Adipose tissue (tissue), 3 donors: ENCODE data around the gene NAA25. TPM values are rescaled to one million over a fixed set of nuclear protein-coding genes. Genes with fewer than 3 reads are reported as not detected.

Experiments
- H3K27ac ChIP-seq: one replicate; pipeline ENCODE4 v1.5.1; 2013; ENCODE audit warnings: low read depth, low read length
- WGBS, 3 donors: extraction: QIAGEN DNeasy Blood & Tissue Kit; methylation state at CpG; one replicate each; pipeline ENCODE4 v1.1.7; 2013; 5-methylcytosine and 5-hydroxymethylcytosine counted together
- polyA plus RNA-seq, 3 donors: library from polyadenylated mRNA; stranded (reverse); fragments of 200-250 nt; gene quantifications; one replicate each; pipeline ENCODE4 v1.2.3, GENCODE V29; 2013
- donor health status: healthy with polysubstance abuse.
- donor health status: Bipolar disorder and iron deficiency.
- donor health status: healthy.

The NAA25 gene
- polyA plus RNA-seq, result 1 to 10 TPM; 4.0 to 6.5 (median 4.3) TPM

DNA sequence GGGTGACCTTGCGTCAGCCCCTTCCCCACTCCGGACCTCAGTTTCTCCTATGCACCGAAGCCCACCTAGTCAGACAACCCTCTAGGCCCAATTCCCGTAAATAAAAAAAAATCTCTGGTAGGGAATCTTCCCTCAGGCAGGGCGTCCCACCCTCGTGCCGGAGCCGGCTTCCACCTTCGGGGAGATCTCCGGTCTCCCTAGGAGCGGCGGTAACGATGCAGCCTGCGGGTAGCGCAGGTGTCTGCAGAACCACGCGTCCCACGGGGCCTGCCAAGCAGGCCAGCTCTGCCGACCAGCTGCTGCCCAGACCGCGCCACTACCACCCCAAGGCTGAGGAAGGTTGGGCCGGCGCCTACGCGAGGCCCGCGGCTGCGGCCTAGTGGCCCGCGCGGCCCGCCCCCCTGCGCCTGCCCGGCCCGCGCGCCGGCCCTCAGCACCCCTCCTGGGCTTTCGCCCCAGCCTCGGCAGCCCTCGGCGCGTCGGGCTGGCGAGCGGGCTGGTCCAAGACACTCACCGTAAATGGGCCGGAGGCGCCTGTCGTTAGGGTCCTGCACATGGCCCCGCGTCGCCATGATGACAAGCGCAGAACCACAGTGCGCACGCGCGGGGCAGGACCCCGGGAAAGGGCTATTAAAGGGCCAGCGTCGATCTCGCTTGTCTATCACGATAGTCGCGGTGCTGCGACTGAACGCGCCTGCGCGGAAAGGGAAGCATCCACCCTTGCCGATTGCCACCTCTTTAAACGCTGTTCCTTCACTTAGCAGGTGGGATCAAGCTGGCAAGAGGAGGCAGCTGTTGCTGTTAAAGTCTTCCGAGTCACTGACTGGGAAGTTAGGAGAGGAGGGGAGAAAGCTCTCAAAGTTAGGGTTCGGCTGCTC is at the start of gene NAA25:
Gene NAA25 (minus strand): TSS at position 582 of the 878 bp plus-strand sequence. CDS start 10 bp downstream, at position 572.
- H3K27ac ChIP-seq, result peak within 1 kb of the TSS; percentile 86
- WGBS, 3 donors, result 0% methylated on average over 68 to 74 of the region's 74 CpGs

GRCh38 chr12:112153893-112154219 is 45.3 kb upstream of the NAA25 start:
- 93 to 95% (median 94%) methylated on average over 8 of the region's 8 CpGs for WGBS, 3 donors

GRCh38 chr12:112153181-112153892 is 44.8 kb upstream of the NAA25 start:
- WGBS, 3 donors, result 86 to 88% (median 87%) methylated on average over 11 of the region's 11 CpGs
- H3K27ac ChIP-seq, result no peak overlapping the region

More at GRCh38 chr12:112153893-112154219, 45.3 kb upstream of the NAA25 start:
- H3K27ac ChIP-seq, result no peak overlapping the region

GRCh38 chr12:112151766-112152541 is 43.4 kb upstream of the NAA25 start:
- 92 to 96% (median 93%) methylated on average over 11 of the region's 11 CpGs for WGBS, 3 donors
- H3K27ac ChIP-seq, result no peak overlapping the region

DNA sequence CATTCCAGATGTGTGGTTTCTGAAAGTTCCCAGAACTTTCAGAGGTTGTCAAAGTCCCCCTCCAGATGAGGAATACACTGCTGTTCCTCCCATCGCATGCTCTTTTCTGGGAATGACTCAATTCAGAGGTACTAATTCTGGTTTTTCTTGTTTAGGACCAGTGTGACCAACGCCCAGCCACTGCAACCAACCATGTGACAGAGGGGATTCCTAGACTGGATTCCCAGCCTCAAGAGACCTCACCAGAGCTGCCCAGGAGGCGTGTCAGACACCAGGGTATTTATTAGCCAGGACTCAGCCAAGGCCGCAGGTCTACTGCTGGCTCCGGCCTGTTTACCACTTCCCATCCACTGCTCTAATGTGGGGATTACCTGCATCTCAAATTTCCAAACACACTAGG is 41.0 kb upstream of the NAA25 start:
- 69 to 96% (median 88%) methylated on average over 5 of the region's 5 CpGs for WGBS, 3 donors
- H3K27ac ChIP-seq, result no peak overlapping the region

DNA sequence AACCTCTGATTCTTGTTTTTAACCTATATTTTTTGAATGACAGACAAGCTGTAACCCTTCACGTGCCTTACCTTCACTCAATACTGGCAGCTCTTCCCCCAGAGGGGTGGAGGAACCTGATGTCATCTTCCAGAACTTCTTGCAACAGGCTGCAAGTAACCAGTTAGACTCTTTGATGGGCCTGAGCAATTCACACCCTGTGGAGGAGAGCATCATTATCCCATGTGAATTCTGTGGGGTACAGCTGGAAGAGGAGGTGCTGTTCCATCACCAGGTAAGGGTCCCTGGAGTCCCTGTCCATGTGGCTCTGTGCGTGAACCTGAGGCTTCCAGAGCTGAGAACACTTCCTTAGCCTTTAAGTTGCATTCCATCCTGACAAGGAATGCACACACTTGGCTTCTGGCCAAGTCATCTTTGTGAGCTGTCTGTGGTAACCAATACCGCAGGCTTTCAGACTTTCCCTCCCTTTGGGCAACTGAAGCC is 39.5 kb upstream of the NAA25 start:
- H3K27ac ChIP-seq, result no peak overlapping the region

DNA sequence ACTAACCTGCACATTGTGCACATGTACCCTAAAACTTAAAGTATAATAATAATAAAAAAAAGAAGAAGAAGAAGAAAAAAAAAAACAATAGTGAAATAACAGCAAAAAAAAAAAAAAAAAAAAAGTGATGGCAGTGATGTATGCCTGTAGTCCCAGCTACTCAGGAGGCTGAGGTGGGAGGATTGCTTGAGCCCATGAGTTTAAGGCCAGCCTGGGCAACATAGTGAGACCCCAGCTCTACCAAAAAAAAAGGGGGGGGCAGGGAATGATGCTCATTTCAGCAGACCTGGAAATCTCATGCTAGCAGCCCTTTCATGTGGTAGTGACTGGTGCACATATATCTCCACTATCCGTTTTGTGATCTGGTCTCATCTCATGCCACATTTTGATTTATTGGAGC is 37.5 kb upstream of the NAA25 start:
- WGBS, 3 donors, result 86 to 89% (median 86%) methylated on average over 1 of the region's 1 CpG
- no peak overlapping the region for H3K27ac ChIP-seq

More for the DNA sequence above, 39.5 kb upstream of the NAA25 start:
- whole genome bisulfite sequencing, 3 donors, result 78 to 84% (median 78%) methylated on average over 3 of the region's 3 CpGs

- no peak overlapping the region for H3K27ac ChIP-seq
- WGBS, 3 donors, result 58 to 95% (median 66%) methylated on average over 5 of the region's 5 CpGs
Measured at GRCh38 chr12:112140728-112141127, 32.1 kb upstream of the NAA25 start.

GRCh38 chr12:112134731-112135130 is 26.1 kb upstream of the NAA25 start:
- 84 to 92% (median 87%) methylated on average over 3 of the region's 3 CpGs for WGBS, 3 donors
- no peak overlapping the region for H3K27ac ChIP-seq

DNA sequence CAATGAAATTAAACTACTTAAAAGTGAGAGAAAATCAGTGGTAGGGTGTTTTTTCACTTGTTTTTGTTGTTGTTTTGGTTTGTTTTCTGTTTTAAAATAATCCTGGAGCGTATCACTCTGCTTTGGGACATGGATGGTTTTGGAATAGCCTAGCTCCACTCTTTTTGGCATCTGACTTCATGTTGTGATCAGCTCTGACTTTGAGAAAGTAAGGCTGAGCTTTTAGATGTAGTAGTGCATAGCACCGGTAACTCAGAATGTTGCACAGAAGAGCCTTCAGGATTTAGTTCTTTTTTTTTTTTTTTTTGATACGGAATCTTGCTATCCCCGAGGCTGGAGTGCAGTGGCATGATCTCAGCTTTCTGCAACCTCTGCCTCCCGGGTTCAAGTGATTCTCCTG is 24.8 kb upstream of the NAA25 start:
- 92 to 99% (median 94%) methylated on average over 5 of the region's 5 CpGs for WGBS, 3 donors
- no peak overlapping the region for H3K27ac ChIP-seq

- WGBS, 3 donors, result 68 to 74% (median 69%) methylated on average over 1 of the region's 1 CpG
Measured at GRCh38 chr12:112131686-112132085, 23.1 kb upstream of the NAA25 start.

DNA sequence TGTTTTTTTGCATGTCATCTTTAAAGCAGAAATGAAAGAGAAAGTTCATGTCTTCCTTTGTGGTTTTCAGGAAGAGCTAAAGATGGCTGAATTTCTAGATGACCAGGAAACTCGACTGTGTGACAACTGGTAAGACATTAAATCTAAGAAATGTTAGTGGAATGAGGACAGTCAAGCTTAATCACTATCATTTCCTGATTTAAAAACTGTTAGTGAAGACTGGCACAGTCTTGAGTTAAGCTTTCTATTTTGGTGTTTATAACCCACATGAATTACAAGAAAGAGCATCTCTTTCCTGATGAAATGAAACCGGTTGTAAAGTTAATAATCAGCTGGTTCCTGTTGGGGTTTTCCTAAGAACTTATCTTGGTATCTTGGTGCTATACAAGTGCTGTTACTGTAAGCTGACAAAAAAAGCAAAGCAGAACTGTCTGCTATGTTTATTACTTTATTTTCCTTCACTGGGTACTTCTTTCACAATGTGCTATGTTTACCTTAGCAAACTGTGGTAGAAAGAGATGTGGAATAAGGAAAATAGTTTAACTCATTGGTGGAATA is 21.9 kb upstream of the NAA25 start:
- 16 to 46% (median 19%) methylated on average over 2 of the region's 2 CpGs for WGBS, 3 donors
- H3K27ac ChIP-seq, result no peak overlapping the region

More at GRCh38 chr12:112131686-112132085, 23.1 kb upstream of the NAA25 start:
- H3K27ac ChIP-seq, result no peak overlapping the region

- WGBS, 3 donors, result 76 to 84% (median 79%) methylated on average over 7 of the region's 7 CpGs
- H3K27ac ChIP-seq, result no peak overlapping the region
Measured at GRCh38 chr12:112126911-112127310, 18.3 kb upstream of the NAA25 start.

- WGBS, 3 donors, result 3 to 4% (median 3%) methylated on average over 25 of the region's 25 CpGs
Measured at GRCh38 chr12:112126000-112126438, 17.4 kb upstream of the NAA25 start.

GRCh38 chr12:112125250-112125999 is 16.8 kb upstream of the NAA25 start, which contains the start of gene TRAFD1:
TRAFD1 (plus strand) TSS chr12:112125560; CDS start chr12:112130523, 4,963 bp downstream.
- H3K27ac ChIP-seq, result peak within 1 kb of the TSS; percentile 82
- 0% methylated on average over 51 to 63 of the region's 63 CpGs for WGBS, 3 donors

More at GRCh38 chr12:112126000-112126438, 17.4 kb upstream of the NAA25 start:
- peak overlapping the region; percentile 82 for H3K27ac ChIP-seq

- WGBS, 3 donors, result 0 to 6% (median 3%) methylated on average over 1 of the region's 1 CpG
- no peak overlapping the region for H3K27ac ChIP-seq
Measured at GRCh38 chr12:112124918-112125249, 16.3 kb upstream of the NAA25 start.

DNA sequence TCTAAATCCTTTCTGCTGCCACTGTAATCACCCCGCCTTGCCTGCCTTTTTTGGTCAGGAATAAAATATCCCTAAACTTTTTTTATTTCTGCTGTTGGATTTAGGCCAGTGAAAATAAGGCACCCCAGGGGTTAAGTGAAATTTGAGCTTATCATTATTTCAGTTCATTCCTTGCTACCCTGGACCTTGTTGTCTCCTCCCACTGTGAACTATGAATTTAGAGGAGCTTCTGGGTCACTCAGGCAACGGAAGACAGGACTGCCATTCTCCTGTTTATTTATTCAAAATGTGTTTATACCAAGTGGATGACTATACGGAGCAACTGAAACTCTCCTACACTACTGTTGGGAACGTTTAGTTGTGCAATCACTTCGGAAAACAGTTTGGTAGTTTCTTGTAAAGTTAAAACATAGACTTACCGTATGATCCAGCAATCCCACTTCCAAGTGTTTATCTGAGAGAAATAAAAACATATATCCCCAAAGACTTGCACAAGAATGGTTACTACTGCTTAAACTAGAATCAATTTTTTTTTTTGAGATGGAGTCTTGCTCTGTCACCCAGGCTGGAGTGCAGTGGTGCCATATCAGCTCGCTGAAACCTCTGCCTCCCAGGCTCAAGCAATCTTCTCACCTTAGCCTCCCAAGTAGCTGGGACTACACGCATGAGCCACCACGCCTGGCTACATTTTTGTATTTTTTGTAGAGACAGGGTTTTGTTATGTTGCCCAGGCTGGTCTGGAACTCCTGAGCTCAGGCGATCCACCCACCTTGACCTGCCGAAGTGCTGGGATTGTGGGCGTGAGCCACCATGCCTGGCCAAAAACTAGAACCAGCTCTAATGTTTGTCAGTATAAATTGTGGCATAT is 14.5 kb upstream of the NAA25 start:
- WGBS, 3 donors, result 59 to 63% (median 62%) methylated on average over 12 of the region's 12 CpGs
- H3K27ac ChIP-seq, result no peak overlapping the region
